K562 (cell line): ENCODE data around the gene C16orf96. TPM values are rescaled to one million over a fixed set of nuclear protein-coding genes. Genes with fewer than 3 reads are reported as not detected.

Experiments used
- ARHGAP35 ChIP-seq: fragments of 450-650 bp; IDR thresholded peaks from 2 replicates; pipeline ENCODE4 v1.6.1; 2018; ENCODE audit not compliant: partially characterized antibody
- ARNT ChIP-seq, 2 experiments: fragments of 450-650 bp; IDR thresholded peaks; 2 replicates each; pipeline ENCODE4 v1.6.1; 2016; ENCODE audit warnings: mild to moderate bottlenecking in 1 of 2
- CTBP1 ChIP-seq: fragments of 450-650 bp; IDR thresholded peaks from 2 replicates; pipeline ENCODE4 v1.6.1; 2016; ENCODE audit warnings: borderline replicate concordance
- DPF2 ChIP-seq: fragments of 450-650 bp; IDR thresholded peaks from 2 replicates; pipeline ENCODE4 v1.6.1; 2016
- EP300 ChIP-seq: IDR thresholded peaks from 2 replicates; pipeline ENCODE4 v1.6.1; 2012; ENCODE audit warnings: low read length, improper control_type of control experiment
- HDAC1 ChIP-seq, 2 experiments: fragments of 450-650 bp; IDR thresholded peaks; 2 replicates each; pipeline ENCODE4 v1.6.1; 2016 to 2017; ENCODE audit warnings: inconsistent platforms in 1 of 2, mild to moderate bottlenecking in 1 of 2, moderate library complexity in 1 of 2
- LCOR ChIP-seq: sonication (generic); formaldehyde crosslinking; IDR thresholded peaks from 2 replicates; pipeline ENCODE4 v1.8.0; 2022; ENCODE audit warnings: mild to moderate bottlenecking, missing genetic modification reagents
- MAFK ChIP-seq: IDR thresholded peaks from 2 replicates; pipeline ENCODE4 v1.6.1; 2011; ENCODE audit warnings: low read length, improper control_type of control experiment
- POLR2AphosphoS5 ChIP-seq: IDR thresholded peaks from 2 replicates; pipeline ENCODE4 v1.6.1; 2011; ENCODE audit warnings: mild to moderate bottlenecking, low read depth, low read length, moderate library complexity; ENCODE audit not compliant: control insufficient read depth, insufficient read depth
- RBM25 ChIP-seq: fragments of 200-400 bp; formaldehyde crosslinking; IDR thresholded peaks from 2 replicates; pipeline ENCODE4 v1.6.1; 2018; ENCODE audit warnings: low read length, low read depth, moderate library complexity; ENCODE audit not compliant: severe bottlenecking
- RNF2 ChIP-seq: sonication (generic); IDR thresholded peaks from 2 replicates; pipeline ENCODE4 v1.6.1; 2016
- TEAD2 ChIP-seq: fragments of 450-650 bp; IDR thresholded peaks from 2 replicates; pipeline ENCODE4 v1.6.1; 2016; ENCODE audit warnings: missing genetic modification characterization, control low read depth, missing compliant biosample characterization
- ZNF586 ChIP-seq: fragments of 450-650 bp; formaldehyde crosslinking; conservative IDR thresholded peaks from 2 replicates; pipeline ENCODE4 v1.4.0; 2020; ENCODE audit warnings: mild to moderate bottlenecking, moderate library complexity
- ZNF699 ChIP-seq: fragments of 250-450 bp; sonication (Bioruptor Pico); IDR thresholded peaks from 2 replicates; pipeline ENCODE4 v1.8.0; 2021; ENCODE audit warnings: mild to moderate bottlenecking, moderate library complexity; ENCODE audit not compliant: insufficient replicate concordance
- polyA plus RNA-seq, 8 experiments: library from polyadenylated mRNA; depleted of rRNA in 4 of 8; stranded (reverse) in 5 of 8; unstranded in 3 of 8; fragments of >200 nt; fragmentation: Nextera tagmentation in 2 of 8; fragmentation: Illumina TruSeq in 1 of 8; extraction: Ambion mirVana in 2 of 8; extraction: Trizol in 1 of 8; gene quantifications; 2 replicates each; pipeline versions ENCODE4 v1.2.1 to v1.2.3, GENCODE V29; 2011 to 2014; ENCODE audit warnings: inconsistent platforms in 1 of 8, missing spikeins in 1 of 8
- total RNA-seq, 7 experiments: library from RNA; depleted of rRNA in 6 of 7; stranded (reverse); fragments of >200 nt in 6 of 7; fragmentation: Illumina TruSeq in 2 of 7; extraction: Trizol in 2 of 7; gene quantifications; 2 replicates each; pipeline versions ENCODE4 v1.2.1 to v1.2.3, GENCODE V29; 2011 to 2021; ENCODE audit warnings: low replicate concordance in 1 of 7
- TF ChIP-seq, protein P1 (sequence below): fragments of 150-350 bp; conservative IDR thresholded peaks from 2 replicates; pipeline ENCODE4 v1.6.1; 2014; ENCODE audit warnings: low read length
- TF ChIP-seq, protein P2 (sequence below): sonication (generic); formaldehyde crosslinking; IDR thresholded peaks from 2 replicates; pipeline ENCODE4 v1.8.0; 2022; ENCODE audit warnings: mild to moderate bottlenecking, missing genetic modification reagents
- TF ChIP-seq, protein P3 (sequence below): fragments of 200-800 bp; sonication (Bioruptor generic); IDR thresholded peaks from 2 replicates; pipeline ENCODE4 v1.6.1; 2016; ENCODE audit warnings: missing genetic modification characterization, missing compliant biosample characterization
- TF ChIP-seq, protein P4 (sequence below): sonication (generic); formaldehyde crosslinking; IDR thresholded peaks from 2 replicates; pipeline ENCODE4 v1.8.1; 2023; ENCODE audit warnings: mild to moderate bottlenecking, missing genetic modification reagents, moderate library complexity

C16orf96 gene
- total and polyA plus RNA-seq, 9 of the 15 experiments (the other 6 are each of a cell fraction or from before 2014, with no cell fraction given): not detected

DNA sequence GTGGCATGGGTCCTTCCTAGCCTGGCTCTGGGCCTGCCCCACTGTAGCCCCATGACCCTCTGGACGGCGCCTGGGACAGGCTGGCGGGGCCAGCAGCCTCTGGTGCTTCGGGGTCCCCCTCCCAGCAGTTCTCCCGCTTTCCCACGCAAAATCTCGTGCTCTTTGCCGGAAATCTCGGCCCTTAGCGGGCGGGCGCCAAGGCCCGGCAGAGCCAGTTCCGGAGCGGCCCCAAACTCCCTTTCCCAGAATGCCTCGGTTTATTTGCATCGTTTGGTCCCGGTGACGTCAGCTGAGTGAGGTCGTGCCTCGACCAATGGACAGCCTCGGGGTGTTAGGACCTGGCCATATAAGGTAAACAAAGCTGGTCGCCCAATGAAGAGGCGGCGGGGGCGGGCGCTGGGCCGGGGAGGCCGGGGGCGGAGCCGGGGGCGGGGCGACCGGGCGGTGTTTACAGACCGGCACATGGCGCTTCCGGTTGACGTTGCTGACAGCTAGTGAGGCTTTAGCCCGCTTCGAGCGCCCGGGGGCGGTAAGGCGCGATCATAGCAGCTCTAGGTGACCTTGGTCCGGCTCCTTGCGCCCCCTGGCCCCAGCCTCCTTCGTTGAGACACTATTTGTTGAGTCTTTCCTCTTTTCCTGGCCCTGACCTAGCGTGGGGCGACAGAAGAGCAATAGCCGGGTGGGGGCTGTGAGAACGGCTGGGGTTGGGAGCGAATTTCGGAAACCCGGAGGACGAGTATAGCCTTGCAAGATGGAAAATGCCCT, 60.1 kb downstream of the C16orf96 start (continued):
- TF ChIP-seq ARNT (IDR thresholded peaks at IDR 0.05) (no peak), EP300 (peak; percentile 33; the same call in 1 of the 2 replicates), ZNF699 (CRISPR knock-in tag) (no peak), RBM25 (peak; percentile 91), MAFK (peak; percentile 36; the same call in 1 of the 2 replicates), CTBP1 (0 out of 2 replicates have a peak, but pooled peaks have one; percentile 34), HDAC1 (IDR thresholded peaks at IDR 0.05) (no peak), RNF2 (peak; percentile 70), ZNF586 (CRISPR knock-in tag) (no peak), ARHGAP35 (peak; percentile 79), DPF2 (0 out of 2 replicates have a peak, but pooled peaks have one; percentile 2), POLR2AphosphoS5 (peak; percentile 72), LCOR (CRISPR knock-in tag) (peak; percentile 40; the same call in 1 of the 2 replicates), TEAD2 (tag) (no peak)
- TF ChIP-seq, protein P1, sequence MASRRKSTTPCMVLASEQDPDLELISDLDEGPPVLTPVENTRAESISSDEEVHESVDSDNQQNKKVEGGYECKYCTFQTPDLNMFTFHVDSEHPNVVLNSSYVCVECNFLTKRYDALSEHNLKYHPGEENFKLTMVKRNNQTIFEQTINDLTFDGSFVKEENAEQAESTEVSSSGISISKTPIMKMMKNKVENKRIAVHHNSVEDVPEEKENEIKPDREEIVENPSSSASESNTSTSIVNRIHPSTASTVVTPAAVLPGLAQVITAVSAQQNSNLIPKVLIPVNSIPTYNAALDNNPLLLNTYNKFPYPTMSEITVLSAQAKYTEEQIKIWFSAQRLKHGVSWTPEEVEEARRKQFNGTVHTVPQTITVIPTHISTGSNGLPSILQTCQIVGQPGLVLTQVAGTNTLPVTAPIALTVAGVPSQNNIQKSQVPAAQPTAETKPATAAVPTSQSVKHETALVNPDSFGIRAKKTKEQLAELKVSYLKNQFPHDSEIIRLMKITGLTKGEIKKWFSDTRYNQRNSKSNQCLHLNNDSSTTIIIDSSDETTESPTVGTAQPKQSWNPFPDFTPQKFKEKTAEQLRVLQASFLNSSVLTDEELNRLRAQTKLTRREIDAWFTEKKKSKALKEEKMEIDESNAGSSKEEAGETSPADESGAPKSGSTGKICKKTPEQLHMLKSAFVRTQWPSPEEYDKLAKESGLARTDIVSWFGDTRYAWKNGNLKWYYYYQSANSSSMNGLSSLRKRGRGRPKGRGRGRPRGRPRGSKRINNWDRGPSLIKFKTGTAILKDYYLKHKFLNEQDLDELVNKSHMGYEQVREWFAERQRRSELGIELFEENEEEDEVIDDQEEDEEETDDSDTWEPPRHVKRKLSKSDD: 0 out of 2 replicates have a peak, but pooled peaks have one; percentile 54
- TF ChIP-seq, protein P2, sequence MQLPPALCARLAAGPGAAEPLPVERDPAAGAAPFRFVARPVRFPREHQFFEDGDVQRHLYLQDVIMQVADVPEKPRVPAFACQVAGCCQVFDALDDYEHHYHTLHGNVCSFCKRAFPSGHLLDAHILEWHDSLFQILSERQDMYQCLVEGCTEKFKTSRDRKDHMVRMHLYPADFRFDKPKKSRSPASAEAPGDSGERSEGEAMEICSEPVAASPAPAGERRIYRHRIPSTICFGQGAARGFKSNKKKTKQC (CRISPR knock-in tag): peak; percentile 21; the same call in 1 of the 2 replicates
- TF ChIP-seq, protein P3, sequence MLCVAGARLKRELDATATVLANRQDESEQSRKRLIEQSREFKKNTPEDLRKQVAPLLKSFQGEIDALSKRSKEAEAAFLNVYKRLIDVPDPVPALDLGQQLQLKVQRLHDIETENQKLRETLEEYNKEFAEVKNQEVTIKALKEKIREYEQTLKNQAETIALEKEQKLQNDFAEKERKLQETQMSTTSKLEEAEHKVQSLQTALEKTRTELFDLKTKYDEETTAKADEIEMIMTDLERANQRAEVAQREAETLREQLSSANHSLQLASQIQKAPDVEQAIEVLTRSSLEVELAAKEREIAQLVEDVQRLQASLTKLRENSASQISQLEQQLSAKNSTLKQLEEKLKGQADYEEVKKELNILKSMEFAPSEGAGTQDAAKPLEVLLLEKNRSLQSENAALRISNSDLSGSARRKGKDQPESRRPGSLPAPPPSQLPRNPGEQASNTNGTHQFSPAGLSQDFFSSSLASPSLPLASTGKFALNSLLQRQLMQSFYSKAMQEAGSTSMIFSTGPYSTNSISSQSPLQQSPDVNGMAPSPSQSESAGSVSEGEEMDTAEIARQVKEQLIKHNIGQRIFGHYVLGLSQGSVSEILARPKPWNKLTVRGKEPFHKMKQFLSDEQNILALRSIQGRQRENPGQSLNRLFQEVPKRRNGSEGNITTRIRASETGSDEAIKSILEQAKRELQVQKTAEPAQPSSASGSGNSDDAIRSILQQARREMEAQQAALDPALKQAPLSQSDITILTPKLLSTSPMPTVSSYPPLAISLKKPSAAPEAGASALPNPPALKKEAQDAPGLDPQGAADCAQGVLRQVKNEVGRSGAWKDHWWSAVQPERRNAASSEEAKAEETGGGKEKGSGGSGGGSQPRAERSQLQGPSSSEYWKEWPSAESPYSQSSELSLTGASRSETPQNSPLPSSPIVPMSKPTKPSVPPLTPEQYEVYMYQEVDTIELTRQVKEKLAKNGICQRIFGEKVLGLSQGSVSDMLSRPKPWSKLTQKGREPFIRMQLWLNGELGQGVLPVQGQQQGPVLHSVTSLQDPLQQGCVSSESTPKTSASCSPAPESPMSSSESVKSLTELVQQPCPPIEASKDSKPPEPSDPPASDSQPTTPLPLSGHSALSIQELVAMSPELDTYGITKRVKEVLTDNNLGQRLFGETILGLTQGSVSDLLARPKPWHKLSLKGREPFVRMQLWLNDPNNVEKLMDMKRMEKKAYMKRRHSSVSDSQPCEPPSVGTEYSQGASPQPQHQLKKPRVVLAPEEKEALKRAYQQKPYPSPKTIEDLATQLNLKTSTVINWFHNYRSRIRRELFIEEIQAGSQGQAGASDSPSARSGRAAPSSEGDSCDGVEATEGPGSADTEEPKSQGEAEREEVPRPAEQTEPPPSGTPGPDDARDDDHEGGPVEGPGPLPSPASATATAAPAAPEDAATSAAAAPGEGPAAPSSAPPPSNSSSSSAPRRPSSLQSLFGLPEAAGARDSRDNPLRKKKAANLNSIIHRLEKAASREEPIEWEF (CRISPR knock-in tag): 0 out of 2 replicates have a peak, but pooled peaks have one; percentile 37
- TF ChIP-seq, protein P4, sequence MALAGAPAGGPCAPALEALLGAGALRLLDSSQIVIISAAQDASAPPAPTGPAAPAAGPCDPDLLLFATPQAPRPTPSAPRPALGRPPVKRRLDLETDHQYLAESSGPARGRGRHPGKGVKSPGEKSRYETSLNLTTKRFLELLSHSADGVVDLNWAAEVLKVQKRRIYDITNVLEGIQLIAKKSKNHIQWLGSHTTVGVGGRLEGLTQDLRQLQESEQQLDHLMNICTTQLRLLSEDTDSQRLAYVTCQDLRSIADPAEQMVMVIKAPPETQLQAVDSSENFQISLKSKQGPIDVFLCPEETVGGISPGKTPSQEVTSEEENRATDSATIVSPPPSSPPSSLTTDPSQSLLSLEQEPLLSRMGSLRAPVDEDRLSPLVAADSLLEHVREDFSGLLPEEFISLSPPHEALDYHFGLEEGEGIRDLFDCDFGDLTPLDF: 0 out of 2 replicates have a peak, but pooled peaks have one; percentile 49
